Natural killer cell treated with Interleukin-12 subunit alpha and Interleukin-12 subunit beta and Interleukin-15 and Interleukin-18, amount 100 ng/mL, for 72 hours (primary cell): ENCODE results near the gene ASIC1. TPM values are rescaled to one million over a fixed set of nuclear protein-coding genes. Genes with fewer than 3 reads are reported as not detected.

Experiments
- ATAC-seq, 2 donors: fragments of 150-1000 bp; cut with Tn5 transposase in 1 of 2; sonication (Bioruptor Pico), chemical (Tn5 transposase) in 1 of 2; 2 replicates each; pipeline ENCODE4 v1.10.0; 2021
- DNase-seq: peaks from one replicate; pipeline ENCODE4 v3.0.0; 2022; ENCODE audit warnings: low spot score
- H3K27ac Mint-ChIP-seq, 2 donors: 1 replicate in 1 of 2; 2 replicates in 1 of 2; pipeline ENCODE4 v1.8.0; 2022; ENCODE audit warnings: mixed read lengths in 2 of 2, mild to moderate bottlenecking in 1 of 2, moderate library complexity in 1 of 2
- H3K27me3 Mint-ChIP-seq, 2 donors: 1 replicate in 1 of 2; 2 replicates in 1 of 2; pipeline ENCODE4 v1.8.0; 2022; ENCODE audit warnings: mixed read lengths in 2 of 2
- H3K36me3 Mint-ChIP-seq: one replicate; pipeline ENCODE4 v1.8.0; 2022; ENCODE audit warnings: mixed read lengths
- H3K4me1 Mint-ChIP-seq, 2 donors: 1 replicate in 1 of 2; 2 replicates in 1 of 2; pipeline ENCODE4 v1.8.0; 2022; ENCODE audit warnings: low read depth in 2 of 2, mixed read lengths in 2 of 2, mild to moderate bottlenecking in 1 of 2
- H3K4me3 Mint-ChIP-seq: one replicate; pipeline ENCODE4 v1.8.0; 2022; ENCODE audit warnings: mixed read lengths
- H3K9me3 Mint-ChIP-seq: 2 replicates; pipeline ENCODE4 v1.8.0; 2022; ENCODE audit warnings: mixed read lengths
- total RNA-seq, 2 donors: library from RNA; stranded (reverse); gene quantifications; one replicate each; pipeline ENCODE4 v1.2.3, GENCODE V29; 2022

ASIC1 gene
- total RNA-seq, 2 donors from 2014 or later, result 0.17 TPM; not detected in 1

- DNase-seq (no peak), ATAC-seq (no peak)
- Mint-ChIP-seq H3K9me3 (no peaks in the 10 kb centered on the region), H3K36me3 (no peaks in the 10 kb centered on the region), H3K4me3 (no peak overlapping the region), H3K27me3 (no peaks in the 10 kb centered on the region), H3K4me1 (peaks cover 0 to 5% of the 10 kb centered on the region in 2 donors), H3K27ac (no peak overlapping the region)
Observed at GRCh38 chr12:50105913-50106450, 48.6 kb downstream of the ASIC1 start.

DNA sequence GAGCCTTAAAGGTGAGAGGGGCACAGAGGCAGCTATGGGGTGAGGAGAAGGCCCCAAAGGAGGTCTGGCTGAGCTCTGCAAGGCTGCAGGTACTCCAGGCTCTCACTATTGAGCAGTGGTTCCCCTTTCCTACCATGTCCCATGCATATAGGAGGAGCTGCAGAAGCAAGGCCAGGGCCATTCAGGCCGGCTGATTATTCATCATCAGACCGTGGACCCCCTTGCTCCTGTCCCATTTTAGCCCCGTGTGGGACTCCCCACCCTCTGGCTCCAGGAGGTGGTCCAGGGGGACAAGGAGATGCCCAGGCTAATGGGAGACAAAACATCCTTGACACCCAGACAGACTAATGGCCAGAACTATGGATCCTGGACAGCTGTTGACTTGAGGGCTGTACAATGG is 49.5 kb downstream of the ASIC1 start:
- no peaks in the 10 kb centered on the region for H3K27me3 Mint-ChIP-seq
- no peak overlapping the region for H3K27ac Mint-ChIP-seq
- no peaks in the 10 kb centered on the region for H3K9me3 Mint-ChIP-seq
- H3K4me3 Mint-ChIP-seq, result no peak overlapping the region
- DNase-seq, result no peak
- H3K4me1 Mint-ChIP-seq, result peaks cover 5 to 10% of the 10 kb centered on the region in 2 donors
- no peak for ATAC-seq
- no peaks in the 10 kb centered on the region for H3K36me3 Mint-ChIP-seq

- Mint-ChIP-seq H3K27ac (no peak overlapping the region), H3K4me3 (no peak overlapping the region), H3K27me3 (no peaks in the 10 kb centered on the region), H3K4me1 (peaks cover 6 to 10% of the 10 kb centered on the region in 2 donors), H3K36me3 (no peaks in the 10 kb centered on the region), H3K9me3 (no peaks in the 10 kb centered on the region)
- DNase-seq (no peak), ATAC-seq (no peak)
Observed at GRCh38 chr12:50107416-50108268, 50.2 kb downstream of the ASIC1 start.

DNA sequence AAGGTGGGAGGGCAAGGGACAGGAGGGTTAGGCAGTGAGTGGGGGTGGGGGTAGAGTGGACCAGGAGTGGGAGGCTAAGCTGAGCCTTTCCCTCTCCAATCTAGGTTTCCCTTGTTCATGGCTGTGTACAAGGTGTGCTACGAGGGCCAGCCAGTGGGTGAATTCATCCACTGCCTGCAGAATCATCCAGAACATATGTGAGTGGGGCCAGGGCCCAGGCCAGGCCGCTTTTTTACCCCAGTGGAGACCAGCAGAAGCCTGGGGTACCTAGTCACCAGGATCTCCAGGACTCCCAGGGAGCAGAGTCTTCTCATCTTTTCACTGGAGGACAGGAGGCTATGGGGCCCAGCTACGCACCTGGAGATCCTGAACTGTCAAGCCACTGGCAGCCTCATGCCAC is 51.9 kb downstream of the ASIC1 start:
- ATAC-seq, result no peak
- no peak for DNase-seq
- H3K4me1 Mint-ChIP-seq, result peaks cover 7 to 11% of the 10 kb centered on the region in 2 donors
- no peaks in the 10 kb centered on the region for H3K9me3 Mint-ChIP-seq
- no peak overlapping the region for H3K27ac Mint-ChIP-seq
- H3K36me3 Mint-ChIP-seq, result no peaks in the 10 kb centered on the region
- no peaks in the 10 kb centered on the region for H3K27me3 Mint-ChIP-seq
- H3K4me3 Mint-ChIP-seq, result no peak overlapping the region

DNA sequence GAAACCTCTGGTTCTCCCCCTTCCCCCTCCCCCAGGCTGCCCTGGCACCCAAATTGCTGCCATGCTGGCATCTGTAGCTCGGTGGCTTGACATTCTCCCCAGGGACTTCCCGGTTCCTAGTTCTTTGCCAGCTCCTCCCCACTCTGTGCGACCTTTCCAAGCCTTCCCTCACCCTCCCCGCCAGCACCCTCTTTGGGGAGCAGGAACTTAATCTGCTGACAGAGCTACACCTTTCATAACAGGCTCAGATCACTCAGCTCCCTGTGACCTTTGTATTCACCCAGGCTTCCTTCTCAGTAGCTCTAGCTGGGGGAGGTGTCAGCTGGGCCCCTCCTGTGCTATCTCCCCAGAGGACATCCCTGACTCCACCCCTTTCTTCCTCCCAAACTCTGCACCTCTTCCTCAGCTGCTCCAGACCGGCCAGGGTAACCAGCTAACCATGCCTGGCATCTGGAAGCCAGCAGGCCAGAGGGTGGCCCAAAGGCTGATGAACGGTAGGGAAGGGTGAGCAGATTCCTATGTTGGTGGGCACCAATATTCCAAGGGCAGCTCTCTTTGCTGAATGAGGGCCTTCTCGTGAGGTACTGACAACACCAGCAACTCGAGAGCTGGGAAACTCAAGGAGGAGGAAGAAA is 52.8 kb downstream of the ASIC1 start:
- no peak overlapping the region for H3K27ac Mint-ChIP-seq
- no peaks in the 10 kb centered on the region for H3K9me3 Mint-ChIP-seq
- no peak for ATAC-seq
- no peaks in the 10 kb centered on the region for H3K36me3 Mint-ChIP-seq
- H3K4me1 Mint-ChIP-seq, result peaks cover 11 to 14% of the 10 kb centered on the region in 2 donors
- DNase-seq, result no peak
- H3K4me3 Mint-ChIP-seq, result no peak overlapping the region
- no peaks in the 10 kb centered on the region for H3K27me3 Mint-ChIP-seq

DNA sequence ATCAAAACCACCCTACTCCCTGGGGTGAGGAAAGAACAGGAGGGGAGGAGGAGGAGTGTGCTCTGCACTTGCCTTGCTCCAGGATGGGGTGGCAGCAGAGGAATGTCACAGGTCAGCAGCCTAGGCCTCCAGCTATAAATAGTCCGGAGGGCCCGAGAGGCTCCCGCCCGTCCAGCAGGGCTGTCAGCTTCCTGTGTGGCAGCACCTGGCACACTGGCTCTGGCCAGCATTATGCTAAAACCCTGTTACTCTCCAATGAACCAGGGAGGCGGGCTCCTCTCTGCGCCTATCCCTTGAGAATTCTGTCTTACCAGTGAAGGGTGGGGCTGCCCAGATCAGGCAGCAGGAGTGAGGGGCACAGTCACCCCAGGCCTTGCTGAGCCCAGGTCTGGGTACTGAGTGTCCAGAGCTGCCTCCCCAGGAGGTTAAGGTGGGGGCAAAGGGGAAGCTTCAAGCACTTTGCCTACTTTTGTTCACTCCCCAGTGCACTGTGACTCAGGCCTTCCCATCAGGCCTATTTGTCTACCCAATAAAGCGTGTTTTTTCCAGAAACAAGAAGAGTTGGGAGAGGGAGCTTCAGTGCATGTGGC is 53.5 kb downstream of the ASIC1 start:
- H3K4me1 Mint-ChIP-seq, result peaks cover 16 to 19% of the 10 kb centered on the region in 2 donors
- H3K36me3 Mint-ChIP-seq, result peaks cover 4% of the 10 kb centered on the region
- no peaks in the 10 kb centered on the region for H3K9me3 Mint-ChIP-seq
- no peaks in the 10 kb centered on the region for H3K27me3 Mint-ChIP-seq
- DNase-seq, result no peak
- H3K4me3 Mint-ChIP-seq, result peak overlapping the region; percentile 98
- H3K27ac Mint-ChIP-seq, result peak overlapping the region; percentile 89 to 92
- no peak for ATAC-seq

DNA sequence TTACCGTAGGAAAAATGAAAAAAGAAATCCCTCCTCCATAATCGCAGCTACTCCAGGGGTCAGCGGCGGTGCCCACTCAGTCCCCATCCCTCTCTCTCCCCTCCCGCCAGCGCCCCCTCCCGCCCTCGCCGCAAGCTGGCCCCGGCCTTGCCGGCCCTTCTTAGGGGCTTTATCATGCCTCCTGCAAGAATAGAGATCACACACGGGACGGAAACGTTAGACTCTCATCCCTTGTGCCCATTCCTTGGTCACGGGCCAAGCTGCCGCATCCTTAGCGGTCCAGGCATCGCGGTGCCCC is 53.9 kb downstream of the ASIC1 start:
- no peak for DNase-seq
- Mint-ChIP-seq H3K4me1 (peaks cover 18 to 20% of the 10 kb centered on the region in 2 donors), H3K9me3 (no peaks in the 10 kb centered on the region), H3K4me3 (peak overlapping the region; percentile 98), H3K36me3 (peaks cover 5% of the 10 kb centered on the region), H3K27ac (peak overlapping the region; percentile 89 to 92), H3K27me3 (no peaks in the 10 kb centered on the region)
- ATAC-seq, result no peak

GRCh38 chr12:50111693-50112455 is 54.5 kb downstream of the ASIC1 start, which contains the start of gene COX14:
COX14 (plus strand) TSS chr12:50112236; CDS start chr12:50120044, 7,808 bp downstream.
- no peaks in the 10 kb centered on the region for H3K27me3 Mint-ChIP-seq
- H3K27ac Mint-ChIP-seq, result peak within 1 kb of the TSS; percentile 89 to 92
- peak; percentile 93 to 94 for ATAC-seq

DNA sequence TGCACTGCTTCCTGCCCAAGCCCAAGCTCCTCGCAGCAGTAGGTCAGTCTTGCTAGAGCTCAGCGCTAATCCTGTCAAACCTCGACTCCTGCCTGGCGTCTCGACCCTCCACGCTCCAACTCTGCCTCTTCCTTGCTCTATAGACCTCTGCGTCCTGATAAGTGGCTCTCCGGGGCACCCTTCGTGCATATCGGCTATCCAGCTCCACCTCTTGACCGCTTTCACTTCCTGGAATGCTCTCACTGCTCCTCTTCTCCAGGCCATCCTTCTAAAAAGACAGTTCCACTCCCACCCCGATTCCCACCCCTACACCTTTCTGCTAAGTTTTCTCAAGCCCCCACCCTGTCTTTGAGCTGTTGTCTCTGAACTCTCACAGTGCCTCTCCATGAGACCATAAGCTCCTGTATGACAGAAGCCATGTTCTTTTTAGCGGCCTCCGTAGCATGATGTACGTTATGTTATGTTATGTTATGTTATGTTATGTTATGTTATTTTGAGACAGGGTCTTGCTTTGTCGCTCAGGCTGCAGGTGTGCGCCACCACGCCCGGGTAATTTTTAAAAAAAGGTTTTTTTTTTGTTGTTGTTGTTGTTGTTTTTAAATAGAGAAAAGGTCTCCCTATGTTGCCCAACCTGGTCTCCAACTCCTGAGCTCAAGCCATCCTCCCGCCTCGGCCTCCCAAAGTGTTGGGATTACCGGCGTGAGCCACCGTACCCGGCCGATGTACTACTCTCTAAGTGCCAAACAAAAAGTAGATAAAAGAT is 55.2 kb downstream of the ASIC1 start:
- peak overlapping the region; percentile 98 for H3K4me3 Mint-ChIP-seq
- H3K9me3 Mint-ChIP-seq, result no peaks in the 10 kb centered on the region
- peaks cover 5% of the 10 kb centered on the region for H3K36me3 Mint-ChIP-seq
- peak overlapping the region; percentile 89 to 92 for H3K27ac Mint-ChIP-seq
- ATAC-seq (no peak), DNase-seq (no peak)
- H3K4me1 Mint-ChIP-seq, result peaks cover 18 to 23% of the 10 kb centered on the region in 2 donors
- no peaks in the 10 kb centered on the region for H3K27me3 Mint-ChIP-seq

More at GRCh38 chr12:50111693-50112455, 54.5 kb downstream of the ASIC1 start, which contains the start of gene COX14:
- no peaks in the 10 kb centered on the region for H3K9me3 Mint-ChIP-seq
- peak; percentile 98 for DNase-seq
- H3K36me3 Mint-ChIP-seq, result peaks cover 5% of the 10 kb centered on the region
- H3K4me1 Mint-ChIP-seq, result peaks cover 18 to 20% of the 10 kb centered on the region in 2 donors
- H3K4me3 Mint-ChIP-seq, result peak within 1 kb of the TSS; percentile 98

- H3K9me3 Mint-ChIP-seq, result no peaks in the 10 kb centered on the region
- peaks cover 12 to 17% of the 10 kb centered on the region in 2 donors for H3K4me1 Mint-ChIP-seq
- peaks cover 17% of the 10 kb centered on the region for H3K36me3 Mint-ChIP-seq
- DNase-seq (no peak), ATAC-seq (no peak)
- no peak overlapping the region for H3K27ac Mint-ChIP-seq
- H3K4me3 Mint-ChIP-seq, result no peak overlapping the region
- H3K27me3 Mint-ChIP-seq, result no peaks in the 10 kb centered on the region
Observed at GRCh38 chr12:50117057-50117622, 59.7 kb downstream of the ASIC1 start.

DNA sequence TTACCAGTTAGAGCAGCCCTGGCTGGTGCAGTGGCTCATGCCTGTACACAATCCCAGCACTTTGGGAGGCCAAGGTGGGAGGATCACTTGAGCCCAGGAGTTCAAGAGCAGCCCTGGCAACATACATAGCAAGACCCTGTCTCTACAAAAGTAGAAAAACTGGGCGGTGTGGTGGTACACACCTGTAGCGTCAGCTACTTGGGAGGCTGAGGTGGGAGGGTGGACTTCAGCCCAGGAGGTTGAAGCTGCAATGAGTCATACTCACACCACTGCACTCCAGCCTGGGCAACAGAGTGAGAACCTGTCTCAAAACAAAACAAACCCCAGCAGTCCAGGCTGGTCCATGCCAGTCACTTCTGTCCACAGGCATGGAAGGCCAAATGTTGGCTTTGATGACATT is 62.0 kb downstream of the ASIC1 start:
- no peak for DNase-seq
- Mint-ChIP-seq H3K27ac (no peak overlapping the region), H3K36me3 (peaks cover 21% of the 10 kb centered on the region), H3K4me1 (peaks cover 10 to 21% of the 10 kb centered on the region in 2 donors), H3K9me3 (no peaks in the 10 kb centered on the region), H3K4me3 (no peak overlapping the region), H3K27me3 (no peaks in the 10 kb centered on the region)
- ATAC-seq, result no peak

GRCh38 chr12:50120521-50120920 is 63.1 kb downstream of the ASIC1 start:
- no peak overlapping the region for H3K4me3 Mint-ChIP-seq
- H3K27ac Mint-ChIP-seq, result no peak overlapping the region
- DNase-seq, result no peak
- no peaks in the 10 kb centered on the region for H3K9me3 Mint-ChIP-seq
- H3K27me3 Mint-ChIP-seq, result no peaks in the 10 kb centered on the region
- peaks cover 13 to 19% of the 10 kb centered on the region in 2 donors for H3K4me1 Mint-ChIP-seq
- H3K36me3 Mint-ChIP-seq, result peaks cover 20% of the 10 kb centered on the region
- no peak for ATAC-seq
